ENCODE measurements around the gene BANK1. TPM values are rescaled to one million over a fixed set of nuclear protein-coding genes. Genes with fewer than 3 reads are reported as not detected.
A peak's percentile ranks its signal among the peaks of the same experiment; 100 is the strongest.
"Not testable (repeated sequence)": the region's sequence is repeated elsewhere in the genome, so short reads cannot be mapped to it uniquely, and the experiment has no call there.

Gene BANK1
- total and polyA plus RNA-seq, 9 donors, result 0.27 to 1.1 (median 0.40) TPM

GRCh38 chr4:101870874-101871273 is 80.3 kb downstream of the BANK1 start:
- no peak overlapping the region for H3K4me3 ChIP-seq (ENCODE audit: low read length)
- no peaks in the 10 kb centered on the region for H3K9me3 ChIP-seq (replicated peaks; ENCODE audit: control insufficient read depth, low read depth, low read length)
- no peaks in the 10 kb centered on the region for H3K27me3 ChIP-seq (ENCODE audit: control insufficient read depth, insufficient read depth, low read length)
- no peaks in the 10 kb centered on the region for H3K36me3 ChIP-seq (ENCODE audit: control insufficient read depth, insufficient read depth, low read length)
- WGBS (ENCODE audit: insufficient coverage), result no CpG with 5 or more reads among the region's 1 CpG
- DNase-seq, result no peak
- H3K4me1 ChIP-seq (ENCODE audit: control insufficient read depth, insufficient read depth, low read length), result no peaks in the 10 kb centered on the region
- H3K27ac ChIP-seq (ENCODE audit: low read length), result no peak overlapping the region

- Histone ChIP-seq H3K36me3 (ENCODE audit: control insufficient read depth, insufficient read depth, low read length) (no peaks in the 10 kb centered on the region), H3K27me3 (ENCODE audit: control insufficient read depth, insufficient read depth, low read length) (no peaks in the 10 kb centered on the region), H3K4me3 (ENCODE audit: low read length) (no peak overlapping the region), H3K27ac (ENCODE audit: low read length) (no peak overlapping the region), H3K9me3 (replicated peaks; ENCODE audit: control insufficient read depth, low read depth, low read length) (no peaks in the 10 kb centered on the region), H3K4me1 (ENCODE audit: control insufficient read depth, insufficient read depth, low read length) (no peaks in the 10 kb centered on the region)
- no peak for DNase-seq
- no CpG with 5 or more reads among the region's 2 CpGs for WGBS (ENCODE audit: insufficient coverage)
Measured at GRCh38 chr4:101871962-101872676, 81.6 kb downstream of the BANK1 start.

GRCh38 chr4:101885574-101885973 is 95.0 kb downstream of the BANK1 start:
- no peak for DNase-seq
- H3K4me3 ChIP-seq (ENCODE audit: low read length), result no peak overlapping the region
- no peaks in the 10 kb centered on the region for H3K4me1 ChIP-seq (ENCODE audit: control insufficient read depth, insufficient read depth, low read length)
- 100% methylated on average over 1 of the region's 2 CpGs for WGBS (ENCODE audit: insufficient coverage)
- H3K27me3 ChIP-seq (ENCODE audit: control insufficient read depth, insufficient read depth, low read length), result no peaks in the 10 kb centered on the region
- no peaks in the 10 kb centered on the region for H3K9me3 ChIP-seq (replicated peaks; ENCODE audit: control insufficient read depth, low read depth, low read length)
- no peak overlapping the region for H3K27ac ChIP-seq (ENCODE audit: low read length)
- no peaks in the 10 kb centered on the region for H3K36me3 ChIP-seq (ENCODE audit: control insufficient read depth, insufficient read depth, low read length)

GRCh38 chr4:101886826-101887225 is 96.3 kb downstream of the BANK1 start:
- Histone ChIP-seq H3K27me3 (ENCODE audit: control insufficient read depth, insufficient read depth, low read length) (no peaks in the 10 kb centered on the region), H3K9me3 (replicated peaks; ENCODE audit: control insufficient read depth, low read depth, low read length) (no peaks in the 10 kb centered on the region), H3K27ac (ENCODE audit: low read length) (no peak overlapping the region), H3K4me3 (ENCODE audit: low read length) (no peak overlapping the region), H3K4me1 (ENCODE audit: control insufficient read depth, insufficient read depth, low read length) (no peaks in the 10 kb centered on the region), H3K36me3 (ENCODE audit: control insufficient read depth, insufficient read depth, low read length) (no peaks in the 10 kb centered on the region)
- no peak for DNase-seq
- WGBS (ENCODE audit: insufficient coverage), result no CpG with 5 or more reads among the region's 3 CpGs

GRCh38 chr4:101888472-101888871 is 97.9 kb downstream of the BANK1 start:
- no peaks in the 10 kb centered on the region for H3K4me1 ChIP-seq (ENCODE audit: control insufficient read depth, insufficient read depth, low read length)
- H3K4me3 ChIP-seq (ENCODE audit: low read length), result no peak overlapping the region
- no CpG with 5 or more reads among the region's 4 CpGs for WGBS (ENCODE audit: insufficient coverage)
- peak; percentile 20 for DNase-seq
- H3K27ac ChIP-seq (ENCODE audit: low read length), result no peak overlapping the region
- H3K36me3 ChIP-seq (ENCODE audit: control insufficient read depth, insufficient read depth, low read length), result no peaks in the 10 kb centered on the region
- H3K9me3 ChIP-seq (replicated peaks; ENCODE audit: control insufficient read depth, low read depth, low read length), result no peaks in the 10 kb centered on the region
- no peaks in the 10 kb centered on the region for H3K27me3 ChIP-seq (ENCODE audit: control insufficient read depth, insufficient read depth, low read length)

- 50% methylated on average over 5 of the region's 5 CpGs for WGBS (ENCODE audit: insufficient coverage)
- not testable (repeated sequence) for H3K36me3 ChIP-seq (ENCODE audit: control insufficient read depth, insufficient read depth, low read length); H3K9me3 ChIP-seq (replicated peaks; ENCODE audit: control insufficient read depth, low read depth, low read length); H3K4me1 ChIP-seq (ENCODE audit: control insufficient read depth, insufficient read depth, low read length); H3K27ac ChIP-seq (ENCODE audit: low read length); H3K4me3 ChIP-seq (ENCODE audit: low read length); DNase-seq; H3K27me3 ChIP-seq (ENCODE audit: control insufficient read depth, insufficient read depth, low read length)
Measured at GRCh38 chr4:101905527-101905926, 115.0 kb downstream of the BANK1 start.

- H3K27me3 ChIP-seq (ENCODE audit: control insufficient read depth, insufficient read depth, low read length), result no peaks in the 10 kb centered on the region
- H3K36me3 ChIP-seq (ENCODE audit: control insufficient read depth, insufficient read depth, low read length), result no peaks in the 10 kb centered on the region
- no peak for DNase-seq
- no peaks in the 10 kb centered on the region for H3K4me1 ChIP-seq (ENCODE audit: control insufficient read depth, insufficient read depth, low read length)
- WGBS (ENCODE audit: insufficient coverage), result no CpG with 5 or more reads among the region's 4 CpGs
- H3K9me3 ChIP-seq (replicated peaks; ENCODE audit: control insufficient read depth, low read depth, low read length), result peaks cover 6% of the 10 kb centered on the region
- no peak overlapping the region for H3K27ac ChIP-seq (ENCODE audit: low read length)
- no peak overlapping the region for H3K4me3 ChIP-seq (ENCODE audit: low read length)
Measured at GRCh38 chr4:101910786-101911373, 120.3 kb downstream of the BANK1 start.

- Histone ChIP-seq H3K9me3 (replicated peaks; ENCODE audit: control insufficient read depth, low read depth, low read length) (peaks cover 5% of the 10 kb centered on the region), H3K4me1 (ENCODE audit: control insufficient read depth, insufficient read depth, low read length) (no peaks in the 10 kb centered on the region), H3K4me3 (ENCODE audit: low read length) (no peak overlapping the region)
Measured at GRCh38 chr4:101911616-101912015, 121.1 kb downstream of the BANK1 start.

GRCh38 chr4:101914761-101915160 is 124.2 kb downstream of the BANK1 start:
- no peaks in the 10 kb centered on the region for H3K4me1 ChIP-seq (ENCODE audit: control insufficient read depth, insufficient read depth, low read length)
- no peak overlapping the region for H3K4me3 ChIP-seq (ENCODE audit: low read length)
- no peaks in the 10 kb centered on the region for H3K36me3 ChIP-seq (ENCODE audit: control insufficient read depth, insufficient read depth, low read length)
- DNase-seq, result no peak
- no peaks in the 10 kb centered on the region for H3K27me3 ChIP-seq (ENCODE audit: control insufficient read depth, insufficient read depth, low read length)
- H3K27ac ChIP-seq (ENCODE audit: low read length), result no peak overlapping the region
- peaks cover 4% of the 10 kb centered on the region for H3K9me3 ChIP-seq (replicated peaks; ENCODE audit: control insufficient read depth, low read depth, low read length)

More at GRCh38 chr4:101911616-101912015, 121.1 kb downstream of the BANK1 start:
- H3K27ac ChIP-seq (ENCODE audit: low read length), result no peak overlapping the region
- H3K27me3 ChIP-seq (ENCODE audit: control insufficient read depth, insufficient read depth, low read length), result no peaks in the 10 kb centered on the region
- H3K36me3 ChIP-seq (ENCODE audit: control insufficient read depth, insufficient read depth, low read length), result no peaks in the 10 kb centered on the region
- no peak for DNase-seq

GRCh38 chr4:101919373-101919977 is 128.9 kb downstream of the BANK1 start:
- WGBS (ENCODE audit: insufficient coverage), result no CpG with 5 or more reads among the region's 4 CpGs
- no peaks in the 10 kb centered on the region for H3K27me3 ChIP-seq (ENCODE audit: control insufficient read depth, insufficient read depth, low read length)
- no peak overlapping the region for H3K4me3 ChIP-seq (ENCODE audit: low read length)
- no peak overlapping the region for H3K27ac ChIP-seq (ENCODE audit: low read length)
- DNase-seq, result no peak
- H3K9me3 ChIP-seq (replicated peaks; ENCODE audit: control insufficient read depth, low read depth, low read length), result peaks cover 2% of the 10 kb centered on the region
- H3K4me1 ChIP-seq (ENCODE audit: control insufficient read depth, insufficient read depth, low read length), result no peaks in the 10 kb centered on the region
- no peaks in the 10 kb centered on the region for H3K36me3 ChIP-seq (ENCODE audit: control insufficient read depth, insufficient read depth, low read length)

Measured in muscle of leg (tissue), 11 donors.